ENCODE measurements around the gene TSG101. TPM values are rescaled to one million over a fixed set of nuclear protein-coding genes. Genes with fewer than 3 reads are reported as not detected.

Gene TSG101
- total RNA-seq, 1 donor from 2014 or later = 55.4 TPM

DNA sequence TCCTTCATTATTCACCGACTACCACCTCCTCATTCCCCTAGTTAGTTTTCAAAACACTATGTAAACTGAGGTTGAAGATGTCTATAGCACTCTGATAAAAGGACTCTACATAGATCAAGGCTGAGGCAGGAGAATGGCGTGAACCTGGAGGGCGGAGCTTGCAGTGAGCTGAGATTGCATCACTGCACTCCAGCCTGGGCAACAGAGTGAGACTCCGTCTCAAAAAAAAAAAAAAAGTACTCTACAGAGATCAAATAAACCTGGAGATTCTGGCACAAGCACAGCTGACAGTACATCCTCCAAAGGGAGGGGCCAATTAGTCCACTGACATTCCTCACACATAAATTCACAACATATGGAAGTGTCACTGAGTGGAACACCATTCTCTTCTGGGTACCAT, 31.0 kb downstream of the TSG101 start:
- no peak for DNase-seq (ENCODE audit: low spot score)
- TF ChIP-seq, protein P1, sequence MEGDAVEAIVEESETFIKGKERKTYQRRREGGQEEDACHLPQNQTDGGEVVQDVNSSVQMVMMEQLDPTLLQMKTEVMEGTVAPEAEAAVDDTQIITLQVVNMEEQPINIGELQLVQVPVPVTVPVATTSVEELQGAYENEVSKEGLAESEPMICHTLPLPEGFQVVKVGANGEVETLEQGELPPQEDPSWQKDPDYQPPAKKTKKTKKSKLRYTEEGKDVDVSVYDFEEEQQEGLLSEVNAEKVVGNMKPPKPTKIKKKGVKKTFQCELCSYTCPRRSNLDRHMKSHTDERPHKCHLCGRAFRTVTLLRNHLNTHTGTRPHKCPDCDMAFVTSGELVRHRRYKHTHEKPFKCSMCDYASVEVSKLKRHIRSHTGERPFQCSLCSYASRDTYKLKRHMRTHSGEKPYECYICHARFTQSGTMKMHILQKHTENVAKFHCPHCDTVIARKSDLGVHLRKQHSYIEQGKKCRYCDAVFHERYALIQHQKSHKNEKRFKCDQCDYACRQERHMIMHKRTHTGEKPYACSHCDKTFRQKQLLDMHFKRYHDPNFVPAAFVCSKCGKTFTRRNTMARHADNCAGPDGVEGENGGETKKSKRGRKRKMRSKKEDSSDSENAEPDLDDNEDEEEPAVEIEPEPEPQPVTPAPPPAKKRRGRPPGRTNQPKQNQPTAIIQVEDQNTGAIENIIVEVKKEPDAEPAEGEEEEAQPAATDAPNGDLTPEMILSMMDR (IDR thresholded peaks at IDR 0.05) = no peak
- Mint-ChIP-seq H3K9me3 (ENCODE audit: low read depth) (no peaks in the 10 kb centered on the region), H3K27me3 (ENCODE audit: low read depth) (no peaks in the 10 kb centered on the region), H3K4me1 (ENCODE audit: low read depth) (peaks cover 11% of the 10 kb centered on the region), H3K36me3 (ENCODE audit: low read depth) (peaks cover 28% of the 10 kb centered on the region), H3K4me3 (ENCODE audit: unreplicated experiment) (no peak overlapping the region), H3K27ac (ENCODE audit: unreplicated experiment) (no peak overlapping the region)

DNA sequence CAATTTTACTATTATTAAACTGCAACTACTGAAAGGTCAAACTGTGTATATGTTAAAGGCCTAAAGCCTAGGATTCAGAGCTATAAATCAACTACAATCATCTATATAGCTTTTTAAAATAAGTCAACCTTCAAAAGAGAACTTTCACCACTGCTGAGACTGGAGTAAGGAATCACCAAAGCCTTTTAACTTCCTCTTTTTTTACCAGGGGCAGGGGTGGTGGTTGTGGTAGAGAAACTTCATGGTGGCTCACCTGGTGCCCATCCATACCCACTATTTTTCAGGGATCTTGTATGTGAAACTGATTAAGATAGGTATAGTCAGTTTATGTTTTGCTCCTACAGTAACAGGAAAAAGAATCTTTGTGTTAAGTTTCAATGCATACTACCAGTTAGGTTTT, 31.5 kb downstream of the TSG101 start:
- DNase-seq (ENCODE audit: low spot score) = no peak
- H3K9me3 Mint-ChIP-seq (ENCODE audit: low read depth) = no peaks in the 10 kb centered on the region
- no peak overlapping the region for H3K27ac Mint-ChIP-seq (ENCODE audit: unreplicated experiment)
- H3K4me3 Mint-ChIP-seq (ENCODE audit: unreplicated experiment) = no peak overlapping the region
- H3K4me1 Mint-ChIP-seq (ENCODE audit: low read depth) = peaks cover 15% of the 10 kb centered on the region
- H3K36me3 Mint-ChIP-seq (ENCODE audit: low read depth) = peaks cover 27% of the 10 kb centered on the region
- H3K27me3 Mint-ChIP-seq (ENCODE audit: low read depth) = no peaks in the 10 kb centered on the region
- TF ChIP-seq, protein P1 (IDR thresholded peaks at IDR 0.05) = no peak

DNA sequence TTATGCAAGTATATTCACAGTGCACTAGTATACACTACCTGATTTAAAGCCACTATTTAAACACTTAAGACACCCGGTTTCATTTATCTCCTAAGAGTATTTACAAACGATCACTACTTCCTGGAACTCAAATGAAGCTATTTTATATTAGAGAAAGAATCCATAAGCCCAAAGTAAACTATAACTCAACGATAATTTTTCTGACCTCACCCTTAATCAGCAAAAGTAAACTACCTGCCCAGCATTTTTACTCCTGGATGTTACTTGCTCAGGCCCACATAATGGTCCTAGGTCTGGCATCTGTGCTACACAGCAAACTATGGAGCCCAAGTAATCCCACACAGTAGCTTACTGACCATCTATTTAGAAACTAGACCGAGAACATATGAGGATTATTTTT, 33.4 kb downstream of the TSG101 start:
- TF ChIP-seq, protein P1 (IDR thresholded peaks at IDR 0.05) = no peak
- no peak overlapping the region for H3K27ac Mint-ChIP-seq (ENCODE audit: unreplicated experiment)
- peaks cover 18% of the 10 kb centered on the region for H3K36me3 Mint-ChIP-seq (ENCODE audit: low read depth)

DNA sequence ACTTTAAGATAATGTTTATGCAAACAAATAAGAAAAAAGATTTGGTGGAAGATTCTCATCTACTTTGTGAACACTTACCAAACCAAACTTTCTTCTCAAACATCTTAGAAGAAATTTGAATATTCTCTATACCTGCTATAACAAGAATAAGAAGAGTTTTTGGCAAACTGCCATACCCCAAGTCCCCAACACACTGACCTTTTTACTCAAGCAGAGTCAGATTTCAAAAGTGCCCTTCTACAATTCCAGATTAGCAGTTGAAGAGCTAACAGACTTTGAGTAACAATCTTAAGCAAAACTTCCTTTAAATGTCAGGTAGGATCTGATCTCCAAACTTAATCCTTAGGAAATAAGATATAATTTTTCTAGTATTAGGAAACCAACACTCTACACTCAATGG, 33.9 kb downstream of the TSG101 start:
- no peak for DNase-seq (ENCODE audit: low spot score)
- Mint-ChIP-seq H3K4me1 (ENCODE audit: low read depth) (peaks cover 19% of the 10 kb centered on the region), H3K27ac (ENCODE audit: unreplicated experiment) (no peak overlapping the region), H3K36me3 (ENCODE audit: low read depth) (peaks cover 14% of the 10 kb centered on the region), H3K9me3 (ENCODE audit: low read depth) (no peaks in the 10 kb centered on the region), H3K4me3 (ENCODE audit: unreplicated experiment) (no peak overlapping the region), H3K27me3 (ENCODE audit: low read depth) (no peaks in the 10 kb centered on the region)
- TF ChIP-seq, protein P1 (IDR thresholded peaks at IDR 0.05) = no peak

More for the DNA sequence above, 33.4 kb downstream of the TSG101 start:
- H3K27me3 Mint-ChIP-seq (ENCODE audit: low read depth) = no peaks in the 10 kb centered on the region
- DNase-seq (ENCODE audit: low spot score) = no peak
- peaks cover 19% of the 10 kb centered on the region for H3K4me1 Mint-ChIP-seq (ENCODE audit: low read depth)
- no peaks in the 10 kb centered on the region for H3K9me3 Mint-ChIP-seq (ENCODE audit: low read depth)
- H3K4me3 Mint-ChIP-seq (ENCODE audit: unreplicated experiment) = no peak overlapping the region

DNA sequence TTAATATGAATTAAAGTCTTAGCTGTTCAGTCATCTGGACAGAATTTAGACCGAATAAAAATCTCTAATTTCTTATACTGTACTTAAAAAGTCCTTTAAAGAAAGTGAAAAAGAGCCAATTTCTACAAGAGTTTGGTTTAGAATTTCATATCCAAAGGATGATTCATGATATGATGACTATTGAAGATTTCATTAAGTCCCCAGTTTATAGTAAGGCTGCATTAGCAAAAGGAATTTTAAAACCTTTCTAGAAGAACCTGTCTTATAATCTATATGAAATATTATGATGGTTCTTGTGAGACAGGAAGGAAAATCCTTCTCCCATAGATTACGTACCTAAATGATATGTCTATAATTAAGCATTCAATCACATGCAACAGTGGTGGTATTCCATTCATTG, 34.8 kb downstream of the TSG101 start:
- no peak overlapping the region for H3K27ac Mint-ChIP-seq (ENCODE audit: unreplicated experiment)
- H3K4me1 Mint-ChIP-seq (ENCODE audit: low read depth) = peaks cover 19% of the 10 kb centered on the region
- H3K4me3 Mint-ChIP-seq (ENCODE audit: unreplicated experiment) = no peak overlapping the region
- TF ChIP-seq, protein P1 (IDR thresholded peaks at IDR 0.05) = no peak
- no peak for DNase-seq (ENCODE audit: low spot score)
- peaks cover 15% of the 10 kb centered on the region for H3K36me3 Mint-ChIP-seq (ENCODE audit: low read depth)
- no peaks in the 10 kb centered on the region for H3K27me3 Mint-ChIP-seq (ENCODE audit: low read depth)
- H3K9me3 Mint-ChIP-seq (ENCODE audit: low read depth) = no peaks in the 10 kb centered on the region
